GM10248 (cell line): ENCODE results near the gene ITPR1.

Experiments
- CTCF ChIA-PET: fragments of 300-600 bp; sonication (Branson Sonifier 250); formaldehyde crosslinking; extraction: SDS; loops from one replicate; lab custom pipeline; 2021; ENCODE audit warnings: antibody characterized with exemption; lab: Yijun Ruan, JAX
- POLR2A ChIA-PET: fragments of 350-650 bp; sonication (Branson Sonifier 250); formaldehyde crosslinking; extraction: SDS; loops from one replicate; lab custom pipeline; 2020; ENCODE audit warnings: antibody characterized with exemption; lab: Yijun Ruan, JAX
- DNase-seq: peaks from one replicate; pipeline ENCODE4 v3.0.0; 2012; ENCODE audit errors: extremely low spot score
- TF ChIP-seq, protein P1 (sequence below): IDR thresholded peaks from 2 replicates; pipeline ENCODE4 v1.5.1; 2012; ENCODE audit warnings: mild to moderate bottlenecking, low read depth; ENCODE audit errors: extremely low read depth, missing control alignments, control extremely low read depth

ITPR1 gene

DNA sequence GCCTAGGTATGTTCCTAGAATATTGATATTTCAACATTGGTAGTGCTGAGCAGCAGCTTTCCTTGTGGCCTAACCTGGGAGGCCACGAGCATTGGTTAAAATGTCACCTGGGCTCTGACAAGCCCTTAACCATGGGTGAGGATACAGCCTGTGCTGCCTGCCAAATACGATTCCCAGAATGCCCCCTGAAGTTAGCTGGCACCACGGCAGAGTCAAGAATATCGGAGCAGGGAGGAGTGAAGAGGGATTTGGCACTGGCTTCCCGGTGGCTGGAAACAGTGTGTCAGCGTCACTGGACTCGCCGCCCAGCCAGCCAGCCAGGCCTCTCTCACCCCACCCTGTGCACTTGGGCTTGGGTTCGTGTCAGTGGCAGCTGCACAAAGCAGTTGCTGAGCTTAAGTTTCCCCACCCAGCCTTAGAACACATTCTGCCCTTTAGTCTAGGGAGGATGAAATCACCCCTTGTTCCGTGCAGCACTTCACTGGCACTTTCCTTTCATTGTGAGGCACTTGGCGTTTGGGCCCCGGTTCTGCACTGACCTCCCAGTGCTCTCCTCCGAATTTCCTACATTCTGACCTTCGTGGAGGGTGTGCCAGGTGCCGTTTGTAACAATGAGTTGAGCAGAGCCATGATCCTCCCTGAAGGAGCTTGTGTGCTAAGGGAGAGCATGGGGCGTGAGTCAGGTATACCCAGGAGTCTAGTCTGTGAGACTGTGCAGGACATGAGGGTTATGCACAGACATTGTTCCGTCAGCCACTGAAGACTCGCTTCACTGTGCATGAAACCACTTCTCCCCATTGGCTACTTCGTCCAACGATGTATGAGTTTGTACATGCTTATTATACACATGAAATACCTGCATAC, 333.3 kb downstream of the ITPR1 start:
- TF ChIP-seq, protein P1, sequence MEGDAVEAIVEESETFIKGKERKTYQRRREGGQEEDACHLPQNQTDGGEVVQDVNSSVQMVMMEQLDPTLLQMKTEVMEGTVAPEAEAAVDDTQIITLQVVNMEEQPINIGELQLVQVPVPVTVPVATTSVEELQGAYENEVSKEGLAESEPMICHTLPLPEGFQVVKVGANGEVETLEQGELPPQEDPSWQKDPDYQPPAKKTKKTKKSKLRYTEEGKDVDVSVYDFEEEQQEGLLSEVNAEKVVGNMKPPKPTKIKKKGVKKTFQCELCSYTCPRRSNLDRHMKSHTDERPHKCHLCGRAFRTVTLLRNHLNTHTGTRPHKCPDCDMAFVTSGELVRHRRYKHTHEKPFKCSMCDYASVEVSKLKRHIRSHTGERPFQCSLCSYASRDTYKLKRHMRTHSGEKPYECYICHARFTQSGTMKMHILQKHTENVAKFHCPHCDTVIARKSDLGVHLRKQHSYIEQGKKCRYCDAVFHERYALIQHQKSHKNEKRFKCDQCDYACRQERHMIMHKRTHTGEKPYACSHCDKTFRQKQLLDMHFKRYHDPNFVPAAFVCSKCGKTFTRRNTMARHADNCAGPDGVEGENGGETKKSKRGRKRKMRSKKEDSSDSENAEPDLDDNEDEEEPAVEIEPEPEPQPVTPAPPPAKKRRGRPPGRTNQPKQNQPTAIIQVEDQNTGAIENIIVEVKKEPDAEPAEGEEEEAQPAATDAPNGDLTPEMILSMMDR, result no peak

DNA sequence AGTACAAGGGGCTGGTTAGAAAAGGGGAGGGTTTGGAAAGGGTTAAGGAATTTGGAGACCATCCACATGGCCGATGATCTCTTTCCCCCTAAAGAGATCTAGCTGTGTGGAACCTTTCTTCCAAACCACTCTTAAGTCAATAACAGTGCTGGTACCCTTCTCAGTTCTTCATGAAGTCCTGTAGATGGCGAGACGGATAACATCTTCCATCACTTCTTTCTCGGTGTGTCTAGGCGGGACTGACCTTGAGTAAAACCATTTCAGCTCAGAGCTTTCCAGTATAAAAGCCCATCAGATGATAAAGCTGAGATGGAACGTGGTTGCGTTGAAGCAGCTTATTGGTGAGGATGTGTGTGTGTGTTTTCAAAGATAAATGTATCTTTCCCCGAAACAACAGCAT, 334.6 kb downstream of the ITPR1 start:
- no peak for DNase-seq
- ChIA-PET CTCF (interaction anchor here (1.0 to 5.0 kb wide), 8 partner anchors 19 to 200 kb away, joined by 3 to 24 read pairs (median 4); partner anchors contain the start of gene BHLHE40), POLR2A (interaction anchor here (1.0 to 1.4 kb wide), 2 partner anchors 151 to 153 kb away, joined by 3 read pairs; partner anchors contain the start of gene BHLHE40)
- TF ChIP-seq, protein P1, result no peak

More for the DNA sequence above, 333.3 kb downstream of the ITPR1 start:
- POLR2A ChIA-PET, result interaction anchor here (0.6 to 1.0 kb wide), 3 partner anchors 73 to 157 kb away, joined by 3 read pairs; no protein-coding TSS in a partner anchor
- CTCF ChIA-PET, result interaction anchor here (0.7 to 5.0 kb wide), 10 partner anchors 11 to 201 kb away, joined by 3 to 24 read pairs (median 3); partner anchors contain the start of gene BHLHE40
- no peak for DNase-seq

DNA sequence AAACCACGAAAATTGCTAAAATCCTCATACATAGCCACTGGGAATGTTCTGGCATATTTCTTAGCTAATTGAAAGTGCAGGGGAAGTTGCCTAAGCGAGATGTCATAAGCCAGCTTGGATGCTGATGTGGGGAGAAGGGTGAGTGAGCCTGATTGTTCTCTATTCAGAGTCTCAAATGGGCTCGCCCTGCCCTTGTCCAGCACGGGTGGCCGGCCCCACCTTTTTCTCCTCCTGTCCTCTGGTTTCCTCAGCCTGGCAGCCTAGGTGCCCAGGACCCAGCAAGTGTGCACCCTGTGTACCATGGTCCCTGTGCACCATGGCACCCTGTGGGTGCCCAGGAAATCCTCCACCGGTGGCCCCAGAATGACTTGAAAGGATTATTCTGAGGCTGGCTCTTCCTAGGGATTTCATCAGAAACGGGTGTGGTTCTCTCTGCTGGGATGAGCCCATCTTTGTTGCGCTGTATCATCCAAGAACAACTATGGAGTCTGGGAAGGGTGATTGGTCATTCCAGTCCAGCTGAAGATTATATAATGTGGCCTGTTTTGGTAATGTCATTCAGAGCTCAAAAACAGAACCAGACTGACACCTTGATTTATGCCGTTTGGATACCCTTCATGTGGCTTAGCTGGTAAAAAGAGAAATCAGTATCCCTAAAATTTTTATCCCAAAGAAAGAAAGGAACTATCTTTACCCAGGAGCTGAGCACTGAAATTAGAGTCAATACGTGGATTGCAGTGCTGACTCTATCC, 335.3 kb downstream of the ITPR1 start:
- ChIA-PET CTCF (interaction anchor here (0.8 to 5.0 kb wide), 12 partner anchors 20 to 229 kb away, joined by 3 to 24 read pairs (median 4); partner anchors contain the start of gene BHLHE40), POLR2A (interaction anchor here (1.2 to 1.4 kb wide), 2 partner anchors 79 to 151 kb away, joined by 3 to 4 read pairs; partner anchors contain the start of gene BHLHE40)
- no peak for DNase-seq
- TF ChIP-seq, protein P1, result no peak

DNA sequence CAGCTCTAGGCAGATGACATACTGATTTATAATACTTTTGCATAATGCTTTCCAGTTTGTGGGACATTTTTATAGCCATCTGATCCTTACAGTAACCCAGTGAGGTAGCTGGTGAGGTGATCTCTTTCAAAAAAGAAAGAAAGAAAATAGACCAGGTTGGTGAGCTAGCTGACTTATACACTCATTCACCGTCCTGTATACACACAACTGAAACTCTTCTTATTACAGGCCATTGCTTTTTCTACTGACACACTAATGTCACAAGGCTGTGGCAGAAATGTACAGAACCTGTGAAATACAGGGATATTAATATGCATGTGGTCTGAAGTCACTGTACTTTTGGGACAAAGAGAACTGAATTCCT, 335.9 kb downstream of the ITPR1 start:
- CTCF ChIA-PET, result interaction anchor here (0.8 to 5.0 kb wide), 9 partner anchors 20 to 229 kb away, joined by 3 to 24 read pairs (median 5); no protein-coding TSS in a partner anchor
- peak; percentile 42 for DNase-seq
- POLR2A ChIA-PET, result interaction anchor here (1.2 kb wide), 1 partner anchor 80 kb away, joined by 4 read pairs; no protein-coding TSS in a partner anchor
- TF ChIP-seq, protein P1, result no peak

DNA sequence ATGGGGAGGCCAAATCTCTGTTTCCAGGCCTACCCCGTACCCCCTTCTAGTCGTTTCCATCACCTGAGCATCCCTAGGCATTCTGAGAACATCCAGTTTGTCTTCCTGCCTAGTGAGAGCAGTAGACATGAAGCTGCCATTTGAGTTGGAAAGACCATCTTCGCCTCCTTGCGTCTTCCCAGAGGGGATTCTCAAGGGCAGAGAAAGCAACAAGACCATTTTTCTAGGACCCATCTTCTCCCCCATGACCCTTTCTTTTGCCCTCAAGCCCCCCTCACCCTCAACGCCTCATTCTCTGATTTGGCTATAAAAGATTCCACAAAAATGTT, 337.4 kb downstream of the ITPR1 start:
- CTCF ChIA-PET, result interaction anchor here (0.9 to 2.0 kb wide), 8 partner anchors 76 to 197 kb away, joined by 3 to 4 read pairs (median 4); no protein-coding TSS in a partner anchor

More for the DNA sequence above, 337.4 kb downstream of the ITPR1 start:
- no peak for DNase-seq
- POLR2A ChIA-PET, result interaction anchor here (1.2 kb wide), 1 partner anchor 154 kb away, joined by 3 read pairs; no protein-coding TSS in a partner anchor
- TF ChIP-seq, protein P1, result no peak
